ENCODE results near the gene MESP1.

DNA sequence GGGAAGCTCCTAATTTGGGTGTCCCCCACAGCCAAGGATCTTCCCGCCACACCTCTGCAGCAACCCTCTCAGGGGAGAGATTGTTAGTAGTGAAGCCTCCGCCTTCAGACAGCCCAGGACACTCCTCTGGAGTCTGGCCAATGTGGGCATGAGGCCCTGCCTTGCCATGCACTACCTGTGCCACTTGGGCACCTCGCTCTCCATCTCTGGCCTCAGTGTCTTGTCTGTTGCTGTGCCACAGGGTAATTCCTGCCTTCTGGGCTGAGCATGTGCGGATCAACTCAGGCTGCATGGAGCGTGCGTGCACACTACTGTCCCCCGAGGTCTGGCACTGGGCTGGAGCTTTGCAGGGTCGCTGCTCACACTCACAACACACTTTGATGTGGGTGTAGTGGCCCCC is 7.9 kb upstream of the MESP1 start:
- TF ChIP-seq POLR2A (IDR thresholded peaks at IDR 0.05; ENCODE audit: low read length) = no peak
- TF ChIP-seq GATA1 (IDR thresholded peaks at IDR 0.05; ENCODE audit: low read depth, low read length) = no peak
